Chondrocyte (in vitro differentiated cells): Measurements from ENCODE around the gene RPS3. TPM values are rescaled to one million over a fixed set of nuclear protein-coding genes. Genes with fewer than 3 reads are reported as not detected.

Source experiments
- total RNA-seq: library from RNA; stranded (reverse); gene quantifications from 3 replicates; pipeline ENCODE4 v1.2.1, GENCODE V29; 2021

RPS3 gene
- total RNA-seq, 1 donor from 2014 or later, result 1,466 TPM

Other genes starting within 250 kb of the RPS3 start
- gene SLCO2B1, start 248.4 kb upstream of the RPS3 start, total RNA-seq, result 6.0 to 19.5 TPM (median 19.2 TPM) in 3 replicates
- 0.24 to 0.82 TPM (median 0.74 TPM) in 3 replicates for gene TPBGL, start 158.7 kb upstream of the RPS3 start, total RNA-seq
- gene ARRB1, start 47.9 kb upstream of the RPS3 start, total RNA-seq, result 14.4 to 19.1 TPM (median 16.6 TPM) in 3 replicates
- 6.3 to 12.5 TPM (median 10.1 TPM) in 3 replicates for gene KLHL35, start 33.7 kb downstream of the RPS3 start, total RNA-seq
- 8.9 to 12.6 TPM (median 11.3 TPM) in 3 replicates for gene GDPD5, start 126.4 kb downstream of the RPS3 start, total RNA-seq
- gene SERPINH1, start 162.7 kb downstream of the RPS3 start, total RNA-seq, result 1,000 to 1,204 TPM (median 1,170 TPM) in 3 replicates